ENCODE results near the gene PC. TPM values are rescaled to one million over a fixed set of nuclear protein-coding genes. Genes with fewer than 3 reads are reported as not detected.
A peak's percentile ranks its signal among the peaks of the same experiment; 100 is the strongest.

PC gene
- total and polyA plus RNA-seq, 9 of the 15 experiments (the other 6 are each of a cell fraction or from before 2014, with no cell fraction given), result 0.94 to 38.0 (median 8.7) TPM

DNA sequence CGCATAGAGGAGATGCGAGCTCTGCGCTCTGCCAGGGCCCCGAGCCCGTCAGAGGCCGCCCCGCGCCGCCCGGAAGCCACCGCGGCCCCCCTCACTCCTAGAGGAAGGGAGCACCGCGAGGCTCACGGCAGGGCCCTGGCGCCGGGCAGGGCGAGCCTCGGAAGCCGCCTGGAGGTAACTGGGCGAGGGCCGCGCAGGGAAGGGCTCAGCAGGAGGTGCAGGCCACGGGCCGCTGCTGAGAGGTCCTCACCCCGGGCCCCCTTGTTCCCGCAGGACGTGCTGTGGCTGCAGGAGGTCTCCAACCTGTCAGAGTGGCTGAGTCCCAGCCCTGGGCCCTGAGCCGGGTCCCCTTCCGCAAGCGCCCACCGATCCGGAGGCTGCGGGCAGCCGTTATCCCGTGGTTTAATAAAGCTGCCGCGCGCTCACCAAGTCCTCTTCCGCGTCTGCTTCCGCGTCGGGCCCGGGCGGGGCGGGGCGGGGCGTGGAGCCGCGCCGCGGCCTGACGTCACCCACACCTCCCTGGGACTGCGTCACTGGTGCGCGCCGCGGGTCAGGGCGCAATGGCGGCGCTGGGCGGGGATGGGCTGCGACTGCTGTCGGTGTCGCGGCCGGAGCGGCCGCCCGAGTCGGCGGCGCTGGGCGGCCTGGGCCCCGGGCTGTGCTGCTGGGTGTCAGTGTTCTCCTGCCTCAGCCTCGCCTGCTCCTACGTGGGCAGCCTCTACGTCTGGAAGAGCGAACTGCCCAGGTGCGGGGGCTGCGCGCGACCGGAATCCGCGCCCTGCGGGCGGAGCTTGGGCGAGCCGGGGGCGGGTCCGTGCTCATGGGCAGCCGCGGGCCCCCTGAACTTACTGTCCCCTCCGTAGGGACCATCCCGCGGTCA lies 115.0 kb downstream of the PC start, which contains the start of gene RCE1:
Gene RCE1, plus strand, starts transcription at position 546 of the 880 bp plus-strand sequence. Its CDS starts 15 bp downstream, at position 561.
- ChIA-PET POLR2A (interaction anchor here (0.6 to 5.3 kb wide), 20 partner anchors 11 to 1430 kb away, joined by 3 to 58 read pairs (median 3); partner anchors contain the start of genes PELI3 and RBM4B), CTCF (ENCODE audit: low intra/inter-chr PET ratio) (no interaction called here)
- no peaks in the 10 kb centered on the region for H3K27me3 ChIP-seq (ENCODE audit: control insufficient read depth in 2 of 2, insufficient read depth in 2 of 2, low read length in 2 of 2)
- DNase-seq (ENCODE audit: extremely low read depth in 1 of 4, low spot score in 3 of 4), result peak; percentile 93 to 95 (median 94)
- in situ Hi-C loops (cut with MboI) (no loop called here), intact Hi-C loops (cut with micrococcal nuclease) (loop anchor here (5.0 kb wide), 1 partner anchor 134 kb away; the partner anchor contains the start of gene C11orf86)
- no peaks in the 10 kb centered on the region for H3K9me3 ChIP-seq (replicated peaks; ENCODE audit: control insufficient read depth, insufficient read depth, low read depth, low read length)
- peaks cover 48% of the 10 kb centered on the region for H3K79me2 ChIP-seq (ENCODE audit: control insufficient read depth, insufficient read depth, low read length)
- BruUV-seq (replicated peaks), result no TSS peak
- WGBS (ENCODE audit: insufficient coverage, low coverage, missing lambda C conversion rate), result 1% methylated on average over 78 of the region's 98 CpGs
- H3K27ac ChIP-seq (ENCODE audit: extremely low read depth, low read depth, low read length), result peak within 1 kb of the TSS; percentile 98
- H3K9ac ChIP-seq (ENCODE audit: insufficient read depth in 1 of 2, low read depth in 2 of 2, low read length in 2 of 2), result peak within 1 kb of the TSS; percentile 97 to 100
- peak; percentile 56 for FAIRE-seq
- no peaks in the 10 kb centered on the region for H3K9me1 ChIP-seq (ENCODE audit: control insufficient read depth, insufficient read depth, low read length)
- H2AFZ ChIP-seq (ENCODE audit: low read depth, low read length), result peak within 1 kb of the TSS; percentile 92
- peak within 1 kb of the TSS; percentile 99 for H3K4me2 ChIP-seq (ENCODE audit: insufficient read depth, low read length)
- no peaks in the 10 kb centered on the region for H4K20me1 ChIP-seq (replicated peaks; ENCODE audit: control insufficient read depth, insufficient read depth, low read length)
- H3K4me3 ChIP-seq, result peak within 1 kb of the TSS; percentile 99
- peaks cover 54% of the 10 kb centered on the region; the same call in 2 of the 3 replicates for H3K36me3 ChIP-seq (ENCODE audit: control insufficient read depth, insufficient read depth, low read length)
- H3K4me1 ChIP-seq (replicated peaks in 1 of 2; ENCODE audit: control insufficient read depth in 2 of 2, insufficient read depth in 2 of 2, low read length in 2 of 2), result peaks cover 44 to 56% of the 10 kb centered on the region in 2 experiments
- ATAC-seq, result peak; percentile 81
- TF ChIP-seq ZBTB1 (CRISPR knock-in tag; IDR thresholded peaks at IDR 0.05; ENCODE audit: borderline replicate concordance, low read depth) (0 out of 2 replicates have a peak, but pooled peaks have one; percentile 43), CBX1 (IDR thresholded peaks at IDR 0.05; ENCODE audit: low read depth) (peak; percentile 65; the same call in 1 of the 2 replicates), ZNF347 (CRISPR knock-in tag; IDR thresholded peaks at IDR 0.05; ENCODE audit: low read depth) (no peak), STAT5A (IDR thresholded peaks at IDR 0.05; ENCODE audit: borderline replicate concordance, low read length) (no peak), SIN3B (IDR thresholded peaks at IDR 0.05; ENCODE audit: low read depth) (peak; percentile 99), OTX1 (CRISPR knock-in tag; IDR thresholded peaks at IDR 0.05) (peak; percentile 51; the same call in 1 of the 2 replicates), ZNF253 (CRISPR knock-in tag; conservative IDR thresholded peaks at IDR 0.05) (no peak), GABPB1 (CRISPR knock-in tag; IDR thresholded peaks at IDR 0.05) (peak; percentile 45; the same call in 1 of the 2 replicates), NFRKB (IDR thresholded peaks at IDR 0.05; ENCODE audit: low read depth) (no peak), PTBP1 (IDR thresholded peaks at IDR 0.05; ENCODE audit: low read depth, low read length) (no peak), MED1 (CRISPR knock-in tag; IDR thresholded peaks at IDR 0.05; ENCODE audit: borderline replicate concordance) (no peak), NEUROD1 (IDR thresholded peaks at IDR 0.05; ENCODE audit: borderline replicate concordance, low read depth, low read length, partially characterized antibody) (no peak), PCBP2 (IDR thresholded peaks at IDR 0.05; ENCODE audit: low read depth, low read length, poor library complexity, severe bottlenecking) (no peak), RAD21 (CRISPR knock-in tag; conservative IDR thresholded peaks at IDR 0.05 in 1 of 2, IDR thresholded peaks at IDR 0.05 in 1 of 2) (no peak; a peak in 1 of 4 replicates), ZNF324 (CRISPR knock-in tag; IDR thresholded peaks at IDR 0.05) (no peak)
- TF ChIP-seq, protein P1, sequence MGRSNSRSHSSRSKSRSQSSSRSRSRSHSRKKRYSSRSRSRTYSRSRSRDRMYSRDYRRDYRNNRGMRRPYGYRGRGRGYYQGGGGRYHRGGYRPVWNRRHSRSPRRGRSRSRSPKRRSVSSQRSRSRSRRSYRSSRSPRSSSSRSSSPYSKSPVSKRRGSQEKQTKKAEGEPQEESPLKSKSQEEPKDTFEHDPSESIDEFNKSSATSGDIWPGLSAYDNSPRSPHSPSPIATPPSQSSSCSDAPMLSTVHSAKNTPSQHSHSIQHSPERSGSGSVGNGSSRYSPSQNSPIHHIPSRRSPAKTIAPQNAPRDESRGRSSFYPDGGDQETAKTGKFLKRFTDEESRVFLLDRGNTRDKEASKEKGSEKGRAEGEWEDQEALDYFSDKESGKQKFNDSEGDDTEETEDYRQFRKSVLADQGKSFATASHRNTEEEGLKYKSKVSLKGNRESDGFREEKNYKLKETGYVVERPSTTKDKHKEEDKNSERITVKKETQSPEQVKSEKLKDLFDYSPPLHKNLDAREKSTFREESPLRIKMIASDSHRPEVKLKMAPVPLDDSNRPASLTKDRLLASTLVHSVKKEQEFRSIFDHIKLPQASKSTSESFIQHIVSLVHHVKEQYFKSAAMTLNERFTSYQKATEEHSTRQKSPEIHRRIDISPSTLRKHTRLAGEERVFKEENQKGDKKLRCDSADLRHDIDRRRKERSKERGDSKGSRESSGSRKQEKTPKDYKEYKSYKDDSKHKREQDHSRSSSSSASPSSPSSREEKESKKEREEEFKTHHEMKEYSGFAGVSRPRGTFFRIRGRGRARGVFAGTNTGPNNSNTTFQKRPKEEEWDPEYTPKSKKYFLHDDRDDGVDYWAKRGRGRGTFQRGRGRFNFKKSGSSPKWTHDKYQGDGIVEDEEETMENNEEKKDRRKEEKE (IDR thresholded peaks at IDR 0.05; ENCODE audit: borderline replicate concordance in 1 of 2, control insufficient read depth in 1 of 2, low read depth in 2 of 2, low read length in 1 of 2), result no peak
- TF ChIP-seq, protein P2, sequence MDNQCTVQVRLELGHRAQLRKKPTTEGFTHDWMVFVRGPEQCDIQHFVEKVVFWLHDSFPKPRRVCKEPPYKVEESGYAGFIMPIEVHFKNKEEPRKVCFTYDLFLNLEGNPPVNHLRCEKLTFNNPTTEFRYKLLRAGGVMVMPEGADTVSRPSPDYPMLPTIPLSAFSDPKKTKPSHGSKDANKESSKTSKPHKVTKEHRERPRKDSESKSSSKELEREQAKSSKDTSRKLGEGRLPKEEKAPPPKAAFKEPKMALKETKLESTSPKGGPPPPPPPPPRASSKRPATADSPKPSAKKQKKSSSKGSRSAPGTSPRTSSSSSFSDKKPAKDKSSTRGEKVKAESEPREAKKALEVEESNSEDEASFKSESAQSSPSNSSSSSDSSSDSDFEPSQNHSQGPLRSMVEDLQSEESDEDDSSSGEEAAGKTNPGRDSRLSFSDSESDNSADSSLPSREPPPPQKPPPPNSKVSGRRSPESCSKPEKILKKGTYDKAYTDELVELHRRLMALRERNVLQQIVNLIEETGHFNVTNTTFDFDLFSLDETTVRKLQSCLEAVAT (IDR thresholded peaks at IDR 0.05), result no peak
